Gastroesophageal sphincter (tissue), 4 donors: ENCODE results near the gene MRFAP1L1. TPM values are rescaled to one million over a fixed set of nuclear protein-coding genes. Genes with fewer than 3 reads are reported as not detected.

Experiments used
- ATAC-seq: fragments of 150-250 bp; one replicate; pipeline ENCODE4 v1.9.1; 2016; ENCODE audit warnings: mild to moderate bottlenecking, moderate library complexity
- H3K27ac ChIP-seq, 4 donors: fragments of 200-600 bp; sonication (generic) in 3 of 4; 1 replicate in 3 of 4; 2 replicates in 1 of 4; pipeline ENCODE4 v1.5.1; 2016 to 2019
- H3K27me3 ChIP-seq: fragments of 200-600 bp; sonication (generic); one replicate; pipeline ENCODE4 v1.5.1; 2019
- H3K36me3 ChIP-seq, 2 donors: fragments of 200-600 bp; sonication (generic); one replicate each; pipeline ENCODE4 v1.5.1; 2019; ENCODE audit warnings: control low read depth in 1 of 2
- H3K4me1 ChIP-seq, 3 donors: fragments of 200-600 bp; sonication (generic); 1 replicate in 2 of 3; 2 replicates in 1 of 3; pipeline ENCODE4 v1.5.1; 2016 to 2019; ENCODE audit warnings: control low read depth in 2 of 3
- H3K4me3 ChIP-seq, 2 donors: fragments of 200-600 bp; sonication (generic); one replicate each; pipeline ENCODE4 v1.5.1; 2019; ENCODE audit warnings: mild to moderate bottlenecking in 1 of 2, moderate library complexity in 1 of 2
- H3K9me3 ChIP-seq, 3 donors: fragments of 200-600 bp; sonication (generic); one replicate each; pipeline ENCODE4 v1.5.1; 2017 to 2019; ENCODE audit warnings: control low read depth in 2 of 3
- CTCF ChIP-seq, 4 experiments: fragments of 200-600 bp in 2 of 4; fragments of 450-650 bp in 2 of 4; sonication (generic) in 1 of 4; IDR thresholded peaks; one replicate each; pipeline ENCODE4 v1.5.1; 2017 to 2019; ENCODE audit warnings: antibody characterized with exemption in 4 of 4, mild to moderate bottlenecking in 2 of 4, moderate library complexity in 2 of 4
- EP300 ChIP-seq: sonication (generic); formaldehyde crosslinking; IDR thresholded peaks from one replicate; pipeline ENCODE4 v1.6.1; 2017; ENCODE audit warnings: antibody characterized with exemption, mild to moderate bottlenecking
- POLR2A ChIP-seq, 2 donors: fragments of 450-650 bp; IDR thresholded peaks; one replicate each; pipeline ENCODE4 v1.6.1; 2017; ENCODE audit warnings: antibody characterized with exemption in 2 of 2, mild to moderate bottlenecking in 2 of 2, moderate library complexity in 1 of 2
- POLR2AphosphoS5 ChIP-seq: sonication (generic); formaldehyde crosslinking; IDR thresholded peaks from one replicate; pipeline ENCODE4 v1.6.1; 2017; ENCODE audit warnings: antibody characterized with exemption
- WGBS, 2 donors: methylation state at CpG; one replicate each; pipeline ENCODE4 v1.1.5; 2018; ENCODE audit warnings: low coverage in 1 of 2; 5-methylcytosine and 5-hydroxymethylcytosine counted together
- total RNA-seq, 4 donors: library from RNA; depleted of rRNA; stranded (reverse); fragments of >200 nt; gene quantifications; one replicate each; pipeline ENCODE4 v1.1.0, GENCODE V29; 2016

Gene MRFAP1L1
- total RNA-seq, 4 donors from 2014 or later: 59.2 to 74.1 (median 66.8) TPM

- Histone ChIP-seq H3K27ac (no peak overlapping the region), H3K4me3 (no peak overlapping the region), H3K27me3 (no peaks in the 10 kb centered on the region), H3K36me3 (peaks cover 0 to 5% of the 10 kb centered on the region in 2 donors), H3K4me1 (no peaks in the 10 kb centered on the region), H3K9me3 (no peaks in the 10 kb centered on the region)
- 78 to 88% methylated on average over 1 to 2 of the region's 3 CpGs for WGBS, 2 donors
- ATAC-seq: no peak
- TF ChIP-seq CTCF (IDR thresholded peaks at IDR 0.05): no peak
- no peak for TF ChIP-seq POLR2AphosphoS5
- TF ChIP-seq POLR2A (IDR thresholded peaks at IDR 0.05): no peak
- TF ChIP-seq EP300: no peak
Measured at GRCh38 chr4:6692806-6693205, 16.9 kb downstream of the MRFAP1L1 start.

DNA sequence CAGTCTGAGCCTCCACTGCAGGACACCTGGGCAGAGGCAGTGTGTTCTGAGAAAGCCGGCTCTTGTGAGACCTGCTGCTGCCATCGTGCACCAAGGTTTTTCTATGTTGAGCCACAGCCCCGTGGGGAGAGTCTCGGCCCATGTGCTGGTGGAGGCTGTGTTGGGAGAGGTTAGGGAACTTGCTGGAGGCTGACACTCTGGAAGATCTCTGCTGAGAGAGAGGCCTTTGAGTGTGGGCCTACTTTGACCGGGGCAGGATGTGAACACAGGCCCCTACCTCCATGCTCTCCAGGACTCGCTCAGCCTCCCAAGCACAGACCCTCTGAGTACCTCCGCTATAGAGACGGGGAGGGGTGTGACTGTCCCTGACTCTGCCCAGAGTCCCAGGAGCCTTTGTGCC, 17.3 kb downstream of the MRFAP1L1 start:
- Histone ChIP-seq H3K4me3 (no peak overlapping the region), H3K9me3 (no peaks in the 10 kb centered on the region), H3K27ac (no peak overlapping the region), H3K4me1 (no peaks in the 10 kb centered on the region), H3K27me3 (no peaks in the 10 kb centered on the region), H3K36me3 (peaks cover 0 to 5% of the 10 kb centered on the region in 2 donors)
- no peak for ATAC-seq
- TF ChIP-seq POLR2A (IDR thresholded peaks at IDR 0.05) (no peak), POLR2AphosphoS5 (no peak), CTCF (IDR thresholded peaks at IDR 0.05) (no peak), EP300 (no peak)
- 60 to 90% methylated on average over 1 to 2 of the region's 8 CpGs for WGBS, 2 donors

GRCh38 chr4:6689506-6689960, 20.1 kb downstream of the MRFAP1L1 start:
- TF ChIP-seq POLR2AphosphoS5 (no peak), CTCF (IDR thresholded peaks at IDR 0.05) (no peak), EP300 (no peak), POLR2A (IDR thresholded peaks at IDR 0.05) (no peak)
- H3K36me3 ChIP-seq: no peaks in the 10 kb centered on the region
- no peak overlapping the region for H3K4me3 ChIP-seq
- peak overlapping the region in 1 of 4 donors; percentile 10 for H3K27ac ChIP-seq
- H3K9me3 ChIP-seq: no peaks in the 10 kb centered on the region
- ATAC-seq: no peak
- H3K4me1 ChIP-seq: no peaks in the 10 kb centered on the region
- 100% methylated on average over 1 of the region's 15 CpGs; no CpG with 5 or more reads in 1 of the 2 donors for WGBS, 2 donors
- no peaks in the 10 kb centered on the region for H3K27me3 ChIP-seq

- 37% methylated on average over 8 of the region's 23 CpGs; no CpG with 5 or more reads in 1 of the 2 donors for WGBS, 2 donors
- H3K27ac ChIP-seq: peak overlapping the region in 1 of 4 donors; percentile 10
- H3K4me3 ChIP-seq: no peak overlapping the region
Measured at GRCh38 chr4:6688879-6689505, 20.7 kb downstream of the MRFAP1L1 start.

More at GRCh38 chr4:6688879-6689505, 20.7 kb downstream of the MRFAP1L1 start:
- no peaks in the 10 kb centered on the region for H3K4me1 ChIP-seq
- no peaks in the 10 kb centered on the region for H3K9me3 ChIP-seq
- peak; percentile 13 for ATAC-seq
- no peaks in the 10 kb centered on the region for H3K27me3 ChIP-seq
- TF ChIP-seq EP300 (no peak), POLR2A (IDR thresholded peaks at IDR 0.05) (no peak), POLR2AphosphoS5 (no peak), CTCF (IDR thresholded peaks at IDR 0.05) (no peak)
- H3K36me3 ChIP-seq: no peaks in the 10 kb centered on the region
